ENCODE results near the gene ADAMTS12. TPM values are rescaled to one million over a fixed set of nuclear protein-coding genes. Genes with fewer than 3 reads are reported as not detected.
A peak's percentile ranks its signal among the peaks of the same experiment; 100 is the strongest.

The ADAMTS12 gene
- polyA plus RNA-seq, 1 of the 3 experiments (the other 2 are of a cell fraction): 2.5 TPM

GRCh38 chr5:33788922-33789566, 102.7 kb downstream of the ADAMTS12 start (continued):
- no peak for TF ChIP-seq ZBTB33 (IDR thresholded peaks at IDR 0.05; ENCODE audit: borderline replicate concordance, low read depth)

- Histone ChIP-seq H3F3A (replicated peaks; ENCODE audit: insufficient read depth) (no peaks in the 10 kb centered on the region), H3K36me3 (replicated peaks in 1 of 2; ENCODE audit: control insufficient read depth in 1 of 2, insufficient read depth in 2 of 2, low read length in 1 of 2) (no peaks in the 10 kb centered on the region), H4K20me1 (ENCODE audit: insufficient read depth) (no peaks in the 10 kb centered on the region), H3K4me1 (ENCODE audit: control insufficient read depth in 1 of 2, insufficient read depth in 2 of 2, low read depth in 1 of 2, low read length in 1 of 2) (no peaks in the 10 kb centered on the region), H3K27ac (ENCODE audit: low read depth in 2 of 2, low read length in 1 of 2) (no peak overlapping the region), H3K79me2 (ENCODE audit: insufficient read depth) (no peaks in the 10 kb centered on the region), H3K9me3 (0 out of 2 replicates have a peak, but pooled peaks cover 14% of the 10 kb centered on the region), H3K4me3 (ENCODE audit: low read depth in 2 of 2, low read length in 1 of 2) (no peak overlapping the region), H3K9ac (no peak overlapping the region), H3K27me3 (ENCODE audit: insufficient read depth) (no peaks in the 10 kb centered on the region), H3K9me2 (0 out of 2 replicates have a peak, but pooled peaks cover 2% of the 10 kb centered on the region), H3K4me2 (no peak overlapping the region), H2AFZ (ENCODE audit: low read depth) (no peak overlapping the region)
- TF ChIP-seq FOXJ3 (CRISPR knock-in tag; IDR thresholded peaks at IDR 0.05): no peak
- TF ChIP-seq SIN3A (IDR thresholded peaks at IDR 0.05; ENCODE audit: borderline replicate concordance, low read depth, low read length): no peak
- POLR2A ChIA-PET: no interaction called here
- DNase-seq: no peak
- 31% methylated on average over 1 of the region's 1 CpG for WGBS (ENCODE audit: low lambda C conversion rate)
- CTCF ChIA-PET: no interaction called here
These were observed 106.2 kb downstream of the ADAMTS12 start for GRCh38 chr5:33785571-33785970.

- H3K4me3 ChIP-seq (ENCODE audit: low read depth in 2 of 2, low read length in 1 of 2): no peak overlapping the region
- 0 out of 2 replicates have a peak, but pooled peaks cover 14% of the 10 kb centered on the region for H3K9me3 ChIP-seq
- H3K9ac ChIP-seq: no peak overlapping the region
- CTCF ChIA-PET: no interaction called here
- no peaks in the 10 kb centered on the region for H4K20me1 ChIP-seq (ENCODE audit: insufficient read depth)
- TF ChIP-seq USF1 (IDR thresholded peaks at IDR 0.05; ENCODE audit: borderline replicate concordance, low read depth) (peak; percentile 21; the same call in 1 of the 2 replicates), CHD2 (IDR thresholded peaks at IDR 0.05; ENCODE audit: low read length, partially characterized antibody) (no peak), GATA2 (CRISPR knock-in tag; IDR thresholded peaks at IDR 0.05) (0 out of 2 replicates have a peak, but pooled peaks have one; percentile 22)
- no peaks in the 10 kb centered on the region for H3K36me3 ChIP-seq (replicated peaks in 1 of 2; ENCODE audit: control insufficient read depth in 1 of 2, insufficient read depth in 2 of 2, low read length in 1 of 2)
- no peak overlapping the region for H3K4me2 ChIP-seq
- H2AFZ ChIP-seq (ENCODE audit: low read depth): no peak overlapping the region
- POLR2A ChIA-PET: no interaction called here
- H3F3A ChIP-seq (replicated peaks; ENCODE audit: insufficient read depth): no peaks in the 10 kb centered on the region
- 0 out of 2 replicates have a peak, but pooled peaks cover 2% of the 10 kb centered on the region for H3K9me2 ChIP-seq
- H3K27ac ChIP-seq (ENCODE audit: low read depth in 2 of 2, low read length in 1 of 2): no peak overlapping the region
- no peaks in the 10 kb centered on the region for H3K4me1 ChIP-seq (ENCODE audit: control insufficient read depth in 1 of 2, insufficient read depth in 2 of 2, low read depth in 1 of 2, low read length in 1 of 2)
- DNase-seq: peak; percentile 3
- H3K27me3 ChIP-seq (ENCODE audit: insufficient read depth): no peaks in the 10 kb centered on the region
- H3K79me2 ChIP-seq (ENCODE audit: insufficient read depth): no peaks in the 10 kb centered on the region
These were observed 110.5 kb downstream of the ADAMTS12 start for GRCh38 chr5:33781286-33781685.

Measured in SK-N-SH (cell line).